Activated T-cell treated with anti-CD3 and anti-CD28 coated beads, Interleukin-2, amount 50 U/mL, for 24 hours (primary cell): ENCODE measurements around the gene FRAS1.
"Not testable (repeated sequence)": the region's sequence is repeated elsewhere in the genome, so short reads cannot be mapped to it uniquely, and the experiment has no call there.

ENCODE experiments used
- DNase-seq: peaks from one replicate; pipeline ENCODE4 v3.0.0-alpha.2; 2020
- H3K27ac Mint-ChIP-seq: 2 replicates; pipeline ENCODE4 v1.8.0; 2020; ENCODE audit warnings: mild to moderate bottlenecking, mixed read lengths
- H3K27me3 Mint-ChIP-seq: 2 replicates; pipeline ENCODE4 v1.8.0; 2020; ENCODE audit warnings: mixed read lengths
- H3K36me3 Mint-ChIP-seq: 2 replicates; pipeline ENCODE4 v1.8.0; 2020; ENCODE audit warnings: low read depth, mixed read lengths
- H3K4me1 Mint-ChIP-seq: 2 replicates; pipeline ENCODE4 v1.8.0; 2020; ENCODE audit warnings: low read depth, mixed read lengths
- H3K4me3 Mint-ChIP-seq: 2 replicates; pipeline ENCODE4 v1.8.0; 2020; ENCODE audit warnings: mild to moderate bottlenecking, moderate library complexity, mixed read lengths
- H3K9me3 Mint-ChIP-seq: 2 replicates; pipeline ENCODE4 v1.8.0; 2020; ENCODE audit warnings: mixed read lengths

FRAS1 gene

GRCh38 chr4:78528327-78528726 lies 471.2 kb downstream of the FRAS1 start:
- H3K27ac Mint-ChIP-seq: no peak overlapping the region
- H3K4me1 Mint-ChIP-seq: no peaks in the 10 kb centered on the region
- no peaks in the 10 kb centered on the region for H3K36me3 Mint-ChIP-seq
- no peak overlapping the region for H3K4me3 Mint-ChIP-seq
- H3K9me3 Mint-ChIP-seq: no peaks in the 10 kb centered on the region
- DNase-seq: no peak
- H3K27me3 Mint-ChIP-seq: peaks cover 4% of the 10 kb centered on the region

- no peaks in the 10 kb centered on the region for H3K4me1 Mint-ChIP-seq
- H3K27me3 Mint-ChIP-seq: no peaks in the 10 kb centered on the region
- no peak overlapping the region for H3K27ac Mint-ChIP-seq
- no peak for DNase-seq
- H3K36me3 Mint-ChIP-seq: no peaks in the 10 kb centered on the region
- H3K9me3 Mint-ChIP-seq: no peaks in the 10 kb centered on the region
- H3K4me3 Mint-ChIP-seq: no peak overlapping the region
Observed at GRCh38 chr4:78529569-78530209, 472.6 kb downstream of the FRAS1 start.

GRCh38 chr4:78532046-78532445 lies 474.9 kb downstream of the FRAS1 start:
- no peaks in the 10 kb centered on the region for H3K9me3 Mint-ChIP-seq
- peaks cover 4% of the 10 kb centered on the region for H3K27me3 Mint-ChIP-seq
- DNase-seq: no peak
- H3K4me3 Mint-ChIP-seq: no peak overlapping the region
- H3K36me3 Mint-ChIP-seq: no peaks in the 10 kb centered on the region
- H3K27ac Mint-ChIP-seq: no peak overlapping the region
- no peaks in the 10 kb centered on the region for H3K4me1 Mint-ChIP-seq

- Mint-ChIP-seq H3K4me3 (no peak overlapping the region), H3K27ac (no peak overlapping the region), H3K4me1 (no peaks in the 10 kb centered on the region), H3K27me3 (peaks cover 10% of the 10 kb centered on the region), H3K36me3 (no peaks in the 10 kb centered on the region), H3K9me3 (no peaks in the 10 kb centered on the region)
- DNase-seq: no peak
Observed at GRCh38 chr4:78533854-78534253, 476.7 kb downstream of the FRAS1 start.

- no peak for DNase-seq
- Mint-ChIP-seq H3K4me3 (no peak overlapping the region), H3K27ac (no peak overlapping the region), H3K4me1 (no peaks in the 10 kb centered on the region), H3K9me3 (no peaks in the 10 kb centered on the region), H3K27me3 (peaks cover 13% of the 10 kb centered on the region), H3K36me3 (no peaks in the 10 kb centered on the region)
Observed at GRCh38 chr4:78534286-78534955, 477.3 kb downstream of the FRAS1 start.

- no peak for DNase-seq
- Mint-ChIP-seq H3K4me1 (peaks cover 9% of the 10 kb centered on the region), H3K4me3 (no peak overlapping the region), H3K9me3 (no peaks in the 10 kb centered on the region), H3K27ac (no peak overlapping the region), H3K27me3 (peaks cover 20% of the 10 kb centered on the region), H3K36me3 (no peaks in the 10 kb centered on the region)
Observed at GRCh38 chr4:78542373-78542772, 485.2 kb downstream of the FRAS1 start.

- DNase-seq: no peak
- no peak overlapping the region for H3K4me3 Mint-ChIP-seq
- peaks cover 9% of the 10 kb centered on the region for H3K4me1 Mint-ChIP-seq
- H3K27me3 Mint-ChIP-seq: peaks cover 16% of the 10 kb centered on the region
- no peaks in the 10 kb centered on the region for H3K36me3 Mint-ChIP-seq
- no peaks in the 10 kb centered on the region for H3K9me3 Mint-ChIP-seq
- peak overlapping the region; percentile 20 for H3K27ac Mint-ChIP-seq
Observed at GRCh38 chr4:78543424-78544125, 486.5 kb downstream of the FRAS1 start.

GRCh38 chr4:78544678-78545077 lies 487.6 kb downstream of the FRAS1 start:
- Mint-ChIP-seq H3K4me3 (no peak overlapping the region), H3K4me1 (peaks cover 9% of the 10 kb centered on the region), H3K9me3 (no peaks in the 10 kb centered on the region), H3K36me3 (no peaks in the 10 kb centered on the region), H3K27me3 (peaks cover 14% of the 10 kb centered on the region), H3K27ac (no peak overlapping the region)
- DNase-seq: no peak

GRCh38 chr4:78545275-78546246 lies 488.4 kb downstream of the FRAS1 start:
- peaks cover 9% of the 10 kb centered on the region for H3K4me1 Mint-ChIP-seq
- no peak overlapping the region for H3K4me3 Mint-ChIP-seq
- no peaks in the 10 kb centered on the region for H3K36me3 Mint-ChIP-seq
- peaks cover 19% of the 10 kb centered on the region for H3K27me3 Mint-ChIP-seq
- no peak for DNase-seq
- no peaks in the 10 kb centered on the region for H3K9me3 Mint-ChIP-seq
- H3K27ac Mint-ChIP-seq: no peak overlapping the region

GRCh38 chr4:78547899-78548298 lies 490.8 kb downstream of the FRAS1 start:
- H3K27ac Mint-ChIP-seq, DNase-seq, H3K4me3 Mint-ChIP-seq, H3K9me3 Mint-ChIP-seq, H3K36me3 Mint-ChIP-seq: not testable (repeated sequence)
- Mint-ChIP-seq H3K27me3 (peaks cover 31% of the 10 kb centered on the region), H3K4me1 (peaks cover 18% of the 10 kb centered on the region)

GRCh38 chr4:78548889-78549288 lies 491.8 kb downstream of the FRAS1 start:
- peaks cover 41% of the 10 kb centered on the region for H3K27me3 Mint-ChIP-seq
- not testable (repeated sequence) for H3K27ac Mint-ChIP-seq, H3K4me1 Mint-ChIP-seq, DNase-seq, H3K9me3 Mint-ChIP-seq, H3K4me3 Mint-ChIP-seq, H3K36me3 Mint-ChIP-seq

- H3K27me3 Mint-ChIP-seq: peaks cover 42% of the 10 kb centered on the region
- H3K27ac Mint-ChIP-seq: no peak within 1 kb of the TSS
Observed at GRCh38 chr4:78551420-78552351, 494.6 kb downstream of the FRAS1 start, which contains the start of gene ANXA3. ANXA3 (plus strand) TSS chr4:78551770; CDS start chr4:78554474, 2,704 bp downstream.

GRCh38 chr4:78552389-78553042 lies 495.4 kb downstream of the FRAS1 start:
- H3K36me3 Mint-ChIP-seq: no peaks in the 10 kb centered on the region
- peaks cover 9% of the 10 kb centered on the region for H3K4me1 Mint-ChIP-seq
- H3K27me3 Mint-ChIP-seq: peaks cover 42% of the 10 kb centered on the region
- no peak overlapping the region for H3K4me3 Mint-ChIP-seq
- no peak overlapping the region for H3K27ac Mint-ChIP-seq
- no peak for DNase-seq
- H3K9me3 Mint-ChIP-seq: no peaks in the 10 kb centered on the region

More at GRCh38 chr4:78551420-78552351, 494.6 kb downstream of the FRAS1 start, which contains the start of gene ANXA3:
- Mint-ChIP-seq H3K4me1 (peaks cover 9% of the 10 kb centered on the region), H3K9me3 (no peaks in the 10 kb centered on the region), H3K36me3 (no peaks in the 10 kb centered on the region), H3K4me3 (peak within 1 kb of the TSS; percentile 71)
- peak; percentile 35 for DNase-seq
